Measurements from ENCODE around the gene TMEM132C. TPM values are rescaled to one million over a fixed set of nuclear protein-coding genes. Genes with fewer than 3 reads are reported as not detected.

TMEM132C gene
- total and polyA plus RNA-seq, 2 of the 13 experiments (the other 11 are each of a cell fraction or from before 2014, with no cell fraction given) = not detected

DNA sequence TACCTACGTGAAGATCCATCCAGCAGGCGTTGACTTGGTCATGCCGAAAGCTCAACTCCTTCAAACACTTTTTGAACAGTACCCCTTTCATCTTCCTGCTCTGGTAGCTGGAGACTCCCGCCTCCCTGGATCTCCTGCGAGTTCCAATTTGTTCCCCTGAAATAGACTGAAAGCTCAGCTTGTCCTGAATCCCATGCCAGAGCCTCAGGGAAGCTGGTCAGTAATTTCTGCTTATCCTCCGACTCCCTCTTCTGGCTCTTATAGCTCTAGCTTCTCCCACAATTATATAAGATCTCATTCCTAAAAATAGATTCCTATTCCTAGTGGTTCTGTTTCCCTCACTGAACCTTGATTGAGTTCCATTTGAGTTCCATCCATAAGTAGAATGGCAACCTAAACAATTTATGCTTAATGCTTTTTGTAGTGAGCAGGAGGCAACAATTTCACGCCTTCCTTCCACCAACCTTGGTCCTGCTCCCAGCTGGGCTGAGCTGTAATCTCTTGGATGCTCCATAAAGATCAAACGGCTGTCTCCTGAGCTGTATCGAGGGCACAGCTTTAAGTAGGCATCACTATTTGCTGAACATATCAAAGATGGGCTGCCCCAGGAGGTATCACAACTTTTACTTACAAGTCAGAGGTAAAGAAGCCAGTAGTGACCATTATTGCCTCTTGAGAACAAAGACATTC lies 8.0 kb upstream of the TMEM132C start:
- peaks cover under 1% of the 10 kb centered on the region; the same call in 1 of the 2 replicates for H3K9me3 ChIP-seq (ENCODE audit: low read length)
- TF ChIP-seq ZNF737 (CRISPR knock-in tag; IDR thresholded peaks at IDR 0.05; ENCODE audit: borderline replicate concordance) = no peak
- no peak for TF ChIP-seq PHF5A (CRISPR knock-in tag; IDR thresholded peaks at IDR 0.05; ENCODE audit: low read depth, unreplicated experiment)
- TF ChIP-seq ZNF138 (CRISPR knock-in tag; IDR thresholded peaks at IDR 0.05; ENCODE audit: low read depth) = no peak
- no peak for TF ChIP-seq ZBTB3 (CRISPR knock-in tag; IDR thresholded peaks at IDR 0.05; ENCODE audit: borderline replicate concordance, low read depth)
- TF ChIP-seq RARG (CRISPR knock-in tag; IDR thresholded peaks at IDR 0.05; ENCODE audit: low read depth) = no peak
- no peak for TF ChIP-seq RELA (CRISPR knock-in tag; IDR thresholded peaks at IDR 0.05)
- TF ChIP-seq, protein P1, sequence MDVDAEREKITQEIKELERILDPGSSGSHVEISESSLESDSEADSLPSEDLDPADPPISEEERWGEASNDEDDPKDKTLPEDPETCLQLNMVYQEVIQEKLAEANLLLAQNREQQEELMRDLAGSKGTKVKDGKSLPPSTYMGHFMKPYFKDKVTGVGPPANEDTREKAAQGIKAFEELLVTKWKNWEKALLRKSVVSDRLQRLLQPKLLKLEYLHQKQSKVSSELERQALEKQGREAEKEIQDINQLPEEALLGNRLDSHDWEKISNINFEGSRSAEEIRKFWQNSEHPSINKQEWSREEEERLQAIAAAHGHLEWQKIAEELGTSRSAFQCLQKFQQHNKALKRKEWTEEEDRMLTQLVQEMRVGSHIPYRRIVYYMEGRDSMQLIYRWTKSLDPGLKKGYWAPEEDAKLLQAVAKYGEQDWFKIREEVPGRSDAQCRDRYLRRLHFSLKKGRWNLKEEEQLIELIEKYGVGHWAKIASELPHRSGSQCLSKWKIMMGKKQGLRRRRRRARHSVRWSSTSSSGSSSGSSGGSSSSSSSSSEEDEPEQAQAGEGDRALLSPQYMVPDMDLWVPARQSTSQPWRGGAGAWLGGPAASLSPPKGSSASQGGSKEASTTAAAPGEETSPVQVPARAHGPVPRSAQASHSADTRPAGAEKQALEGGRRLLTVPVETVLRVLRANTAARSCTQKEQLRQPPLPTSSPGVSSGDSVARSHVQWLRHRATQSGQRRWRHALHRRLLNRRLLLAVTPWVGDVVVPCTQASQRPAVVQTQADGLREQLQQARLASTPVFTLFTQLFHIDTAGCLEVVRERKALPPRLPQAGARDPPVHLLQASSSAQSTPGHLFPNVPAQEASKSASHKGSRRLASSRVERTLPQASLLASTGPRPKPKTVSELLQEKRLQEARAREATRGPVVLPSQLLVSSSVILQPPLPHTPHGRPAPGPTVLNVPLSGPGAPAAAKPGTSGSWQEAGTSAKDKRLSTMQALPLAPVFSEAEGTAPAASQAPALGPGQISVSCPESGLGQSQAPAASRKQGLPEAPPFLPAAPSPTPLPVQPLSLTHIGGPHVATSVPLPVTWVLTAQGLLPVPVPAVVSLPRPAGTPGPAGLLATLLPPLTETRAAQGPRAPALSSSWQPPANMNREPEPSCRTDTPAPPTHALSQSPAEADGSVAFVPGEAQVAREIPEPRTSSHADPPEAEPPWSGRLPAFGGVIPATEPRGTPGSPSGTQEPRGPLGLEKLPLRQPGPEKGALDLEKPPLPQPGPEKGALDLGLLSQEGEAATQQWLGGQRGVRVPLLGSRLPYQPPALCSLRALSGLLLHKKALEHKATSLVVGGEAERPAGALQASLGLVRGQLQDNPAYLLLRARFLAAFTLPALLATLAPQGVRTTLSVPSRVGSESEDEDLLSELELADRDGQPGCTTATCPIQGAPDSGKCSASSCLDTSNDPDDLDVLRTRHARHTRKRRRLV (CRISPR knock-in tag; IDR thresholded peaks at IDR 0.05) = no peak
- H3K36me3 ChIP-seq (replicated peaks in 1 of 2; ENCODE audit: control insufficient read depth in 1 of 2, insufficient read depth in 2 of 2, low read length in 2 of 2) = no peaks in the 10 kb centered on the region
- no peak overlapping the region for H3K27ac ChIP-seq (ENCODE audit: extremely low read length, insufficient read depth, low read length)
- no peaks in the 10 kb centered on the region for H3K4me1 ChIP-seq (ENCODE audit: insufficient read depth, low read length)
- no peak overlapping the region for H3K9ac ChIP-seq (ENCODE audit: insufficient read depth, low read depth, low read length)
- no peaks in the 10 kb centered on the region for H3K27me3 ChIP-seq (ENCODE audit: control insufficient read depth in 1 of 2, insufficient read depth in 2 of 2, low read length in 2 of 2)
- DNase-seq (ENCODE audit: low spot score) (no peak), FAIRE-seq (no peak), ATAC-seq (no peak)
- ChIA-PET CTCF (ENCODE audit: low intra/inter-chr PET ratio, low total read pairs) (interaction anchor here (0.9 to 1.6 kb wide), 2 partner anchors 129 to 1653 kb away, joined by 3 to 13 read pairs; no protein-coding TSS in a partner anchor), POLR2A (no interaction called here)
- H2AFZ ChIP-seq (ENCODE audit: low read length) = no peak overlapping the region
- no peak overlapping the region for H3K4me2 ChIP-seq (ENCODE audit: low read depth, low read length)
- no peaks in the 10 kb centered on the region for H4K20me1 ChIP-seq (ENCODE audit: insufficient read depth, low read length)
- no peak overlapping the region for H3K4me3 ChIP-seq (replicated peaks in 1 of 3; ENCODE audit: insufficient read depth in 1 of 3, low read depth in 2 of 3, low read length in 3 of 3)
- H3K79me2 ChIP-seq (ENCODE audit: insufficient read depth, low read length) = no peaks in the 10 kb centered on the region
- intact Hi-C loops (cut with micrococcal nuclease; ENCODE audit: unreplicated experiment) = no loop called here
- 22% methylated on average over 9 of the region's 9 CpGs for WGBS (ENCODE audit: low lambda C conversion rate)
- BruUV-seq (replicated peaks) = no TSS peak
- in situ Hi-C loops (cut with HindIII; ENCODE audit: extremely low pct_ligation_motif_present, low pct_unique_long_range_greater_than_20kb) = loop anchor here (5.0 to 10.0 kb wide), 2 partner anchors 128 to 1656 kb away; no protein-coding TSS in a partner anchor
